OCI-LY1 (cell line): ENCODE data around the gene POLE.

ENCODE experiments used
- H2AFZ ChIP-seq: fragments of 200-600 bp; sonication (generic), shearing (Covaris generic); 2 replicates; pipeline ENCODE4 v1.6.0; 2014; ENCODE audit warnings: antibody characterized with exemption, mild to moderate bottlenecking, low read length
- H3F3A ChIP-seq: fragments of 200-600 bp; sonication (generic), shearing (Covaris generic); 2 replicates; pipeline ENCODE4 v1.6.0; 2014; ENCODE audit warnings: mild to moderate bottlenecking, antibody characterized with exemption, low read length, moderate library complexity; ENCODE audit not compliant: insufficient read depth
- H3K27ac ChIP-seq: fragments of 200-600 bp; sonication (generic); 2 replicates; pipeline ENCODE4 v1.5.1; 2014; ENCODE audit warnings: low read length, mixed run types, mild to moderate bottlenecking, low read depth; ENCODE audit not compliant: poor library complexity, severe bottlenecking
- H3K27me3 ChIP-seq: fragments of 200-600 bp; sonication (generic); 2 replicates; pipeline ENCODE4 v1.6.0; 2014; ENCODE audit warnings: antibody characterized with exemption, mild to moderate bottlenecking, low read length, moderate library complexity; ENCODE audit not compliant: insufficient read depth
- H3K36me3 ChIP-seq: fragments of 200-600 bp; sonication (generic); 2 replicates; pipeline ENCODE4 v1.6.1; 2014; ENCODE audit warnings: mild to moderate bottlenecking, antibody characterized with exemption, low read length, moderate library complexity, mixed read lengths; ENCODE audit not compliant: insufficient read depth
- H3K4me1 ChIP-seq: fragments of 200-600 bp; sonication (generic); 2 replicates; pipeline ENCODE4 v1.5.1; 2014; ENCODE audit warnings: mild to moderate bottlenecking, low read length, moderate library complexity; ENCODE audit not compliant: insufficient read depth, severe bottlenecking
- H3K4me2 ChIP-seq: fragments of 200-600 bp; sonication (generic), shearing (Covaris generic); 2 replicates; pipeline ENCODE4 v1.6.1; 2014; ENCODE audit warnings: low read length
- H3K4me3 ChIP-seq: fragments of 200-600 bp; sonication (generic); 2 replicates; pipeline ENCODE4 v1.5.1; 2014; ENCODE audit warnings: low read length, low read depth, mild to moderate bottlenecking, mixed read lengths; ENCODE audit not compliant: poor library complexity, severe bottlenecking
- H3K79me2 ChIP-seq: fragments of 200-600 bp; shearing (Covaris generic); 2 replicates; pipeline ENCODE4 v1.6.1; 2016; ENCODE audit warnings: mixed run types, low read length, mixed read lengths; ENCODE audit not compliant: insufficient read depth
- H3K9ac ChIP-seq: fragments of 200-600 bp; sonication (generic), shearing (Covaris generic); 2 replicates; pipeline ENCODE4 v1.6.1; 2014; ENCODE audit warnings: mild to moderate bottlenecking, low read length, mixed read lengths
- H3K9me2 ChIP-seq: fragments of 200-600 bp; sonication (generic), shearing (Covaris generic); 2 replicates; pipeline ENCODE4 v1.6.1; 2014; ENCODE audit warnings: low read depth, mild to moderate bottlenecking, low read length, mixed read lengths
- H3K9me3 ChIP-seq: fragments of 200-600 bp; shearing (Covaris generic); 2 replicates; pipeline ENCODE4 v1.6.1; 2014; ENCODE audit warnings: low read length, mixed read lengths
- H4K20me1 ChIP-seq: fragments of 200-600 bp; sonication (generic), shearing (Covaris generic); 2 replicates; pipeline ENCODE4 v1.6.0; 2016; ENCODE audit warnings: mild to moderate bottlenecking, low read length; ENCODE audit not compliant: insufficient read depth
- EZH2 ChIP-seq: fragments of 200-600 bp; sonication (generic), shearing (Covaris generic); IDR thresholded peaks from 2 replicates; pipeline ENCODE4 v1.8.0; 2017; ENCODE audit warnings: borderline replicate concordance, mixed run types, mild to moderate bottlenecking, antibody characterized with exemption, low read length, moderate library complexity, mixed read lengths
- TF ChIP-seq, protein P1 (sequence below): fragments of 200-600 bp; sonication (generic), shearing (Covaris generic); IDR thresholded peaks from 2 replicates; pipeline ENCODE4 v1.5.1; 2017; ENCODE audit warnings: mild to moderate bottlenecking, antibody characterized with exemption, low read length, moderate library complexity, mixed read lengths

Gene POLE

DNA sequence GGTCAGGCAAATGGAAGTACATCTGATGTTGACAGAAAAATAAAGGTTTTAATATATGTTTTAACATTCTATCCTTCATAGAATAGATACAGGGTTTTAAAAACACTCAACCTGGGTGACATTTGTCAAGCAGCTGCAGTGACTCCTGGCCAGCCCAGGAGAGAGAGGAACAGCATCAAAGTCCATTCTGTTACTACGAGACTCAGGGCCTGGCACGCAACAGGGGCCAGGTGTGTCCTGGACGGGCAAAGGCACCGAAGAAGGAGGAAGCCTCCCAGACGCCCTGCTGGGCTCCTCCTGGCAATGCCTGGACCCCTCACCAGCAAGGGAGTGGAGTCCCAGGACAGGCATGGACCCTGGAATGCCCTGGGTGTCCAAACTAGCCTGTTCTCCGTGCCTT, 98.8 kb downstream of the POLE start:
- H3K27me3 ChIP-seq, result no peaks in the 10 kb centered on the region; the same call in 1 of the 2 replicates
- no peaks in the 10 kb centered on the region for H3K9me2 ChIP-seq
- H3K4me1 ChIP-seq, result no peaks in the 10 kb centered on the region
- no peaks in the 10 kb centered on the region for H3F3A ChIP-seq
- TF ChIP-seq, protein P1, sequence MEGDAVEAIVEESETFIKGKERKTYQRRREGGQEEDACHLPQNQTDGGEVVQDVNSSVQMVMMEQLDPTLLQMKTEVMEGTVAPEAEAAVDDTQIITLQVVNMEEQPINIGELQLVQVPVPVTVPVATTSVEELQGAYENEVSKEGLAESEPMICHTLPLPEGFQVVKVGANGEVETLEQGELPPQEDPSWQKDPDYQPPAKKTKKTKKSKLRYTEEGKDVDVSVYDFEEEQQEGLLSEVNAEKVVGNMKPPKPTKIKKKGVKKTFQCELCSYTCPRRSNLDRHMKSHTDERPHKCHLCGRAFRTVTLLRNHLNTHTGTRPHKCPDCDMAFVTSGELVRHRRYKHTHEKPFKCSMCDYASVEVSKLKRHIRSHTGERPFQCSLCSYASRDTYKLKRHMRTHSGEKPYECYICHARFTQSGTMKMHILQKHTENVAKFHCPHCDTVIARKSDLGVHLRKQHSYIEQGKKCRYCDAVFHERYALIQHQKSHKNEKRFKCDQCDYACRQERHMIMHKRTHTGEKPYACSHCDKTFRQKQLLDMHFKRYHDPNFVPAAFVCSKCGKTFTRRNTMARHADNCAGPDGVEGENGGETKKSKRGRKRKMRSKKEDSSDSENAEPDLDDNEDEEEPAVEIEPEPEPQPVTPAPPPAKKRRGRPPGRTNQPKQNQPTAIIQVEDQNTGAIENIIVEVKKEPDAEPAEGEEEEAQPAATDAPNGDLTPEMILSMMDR, result no peak
- no peak for TF ChIP-seq EZH2
- H4K20me1 ChIP-seq, result no peaks in the 10 kb centered on the region
- no peaks in the 10 kb centered on the region for H3K79me2 ChIP-seq
- H3K36me3 ChIP-seq, result no peaks in the 10 kb centered on the region
- H3K9ac ChIP-seq, result no peak overlapping the region
- no peak overlapping the region for H3K27ac ChIP-seq
- H3K9me3 ChIP-seq, result no peaks in the 10 kb centered on the region
- no peak overlapping the region for H3K4me3 ChIP-seq
- no peak overlapping the region for H2AFZ ChIP-seq
- no peak overlapping the region for H3K4me2 ChIP-seq

DNA sequence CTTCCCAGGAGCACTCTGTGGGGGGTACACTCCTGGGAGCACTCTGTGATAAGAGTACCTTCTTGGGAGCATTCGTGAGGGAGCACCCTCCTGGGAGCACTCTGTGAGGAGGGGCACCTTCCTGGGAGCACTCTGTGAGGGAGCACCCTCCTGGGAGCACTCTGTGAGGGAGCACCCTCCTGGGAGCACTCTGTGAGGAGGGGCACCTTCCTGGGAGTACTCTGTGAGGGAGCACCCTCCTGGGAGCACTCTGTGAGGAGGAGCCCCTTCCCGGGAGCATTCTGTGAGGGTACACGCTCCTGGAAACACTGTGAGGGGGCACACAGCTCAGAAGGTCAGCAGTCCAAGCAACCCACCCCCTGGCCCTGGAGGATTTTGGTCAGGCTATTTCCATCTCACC, 99.4 kb downstream of the POLE start:
- Histone ChIP-seq H3K4me3 (no peak overlapping the region), H4K20me1 (no peaks in the 10 kb centered on the region), H3K27ac (no peak overlapping the region), H3K27me3 (no peaks in the 10 kb centered on the region; the same call in 1 of the 2 replicates), H3K79me2 (no peaks in the 10 kb centered on the region), H3K36me3 (no peaks in the 10 kb centered on the region), H3K4me1 (no peaks in the 10 kb centered on the region), H3K4me2 (no peak overlapping the region), H3F3A (no peaks in the 10 kb centered on the region), H3K9me2 (no peaks in the 10 kb centered on the region), H2AFZ (no peak overlapping the region), H3K9ac (no peak overlapping the region), H3K9me3 (no peaks in the 10 kb centered on the region)
- TF ChIP-seq, protein P1, result no peak
- TF ChIP-seq EZH2, result no peak

DNA sequence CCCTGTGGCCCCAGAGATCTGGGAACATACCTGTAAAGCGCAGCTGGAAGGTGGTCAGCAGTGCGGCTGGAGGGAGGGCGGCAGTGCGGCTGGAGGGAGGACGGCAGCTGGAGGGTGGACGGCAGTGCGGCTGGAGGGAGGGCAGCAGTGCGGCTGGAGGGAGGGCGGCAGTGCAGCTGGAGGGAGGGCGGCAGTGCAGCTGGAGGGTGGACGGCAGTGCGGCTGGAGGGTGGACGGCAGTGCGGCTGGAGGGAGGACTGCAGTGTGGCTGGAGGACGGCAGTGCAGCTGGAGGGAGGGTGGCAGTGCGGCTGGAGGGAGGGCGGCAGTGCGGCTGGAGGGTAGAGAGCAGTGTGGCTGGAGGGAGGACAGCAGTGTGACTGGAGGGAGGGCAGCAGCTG, 100.2 kb downstream of the POLE start:
- Histone ChIP-seq H3K9me2 (no peaks in the 10 kb centered on the region), H3K4me3 (no peak overlapping the region), H3K4me2 (no peak overlapping the region), H3K27me3 (no peaks in the 10 kb centered on the region; the same call in 1 of the 2 replicates), H3F3A (no peaks in the 10 kb centered on the region), H2AFZ (no peak overlapping the region), H4K20me1 (no peaks in the 10 kb centered on the region), H3K9ac (no peak overlapping the region), H3K27ac (no peak overlapping the region), H3K4me1 (no peaks in the 10 kb centered on the region), H3K79me2 (no peaks in the 10 kb centered on the region), H3K36me3 (no peaks in the 10 kb centered on the region), H3K9me3 (no peaks in the 10 kb centered on the region)
- TF ChIP-seq, protein P1, result no peak
- TF ChIP-seq EZH2, result no peak
